HTERT RPE-1 (cell line): Measurements from ENCODE around the gene METAP1D.
"Not testable (repeated sequence)": the region's sequence is repeated elsewhere in the genome, so short reads cannot be mapped to it uniquely, and the experiment has no call there.

Experiments
- in situ Hi-C: fragments of 300-500 bp; cut with MboI; formaldehyde crosslinking; loops from 4 replicates; pipeline ENCODE4 v1.14.3; 2020; ENCODE audit warnings: low sequenced_read_pairs

Gene METAP1D

DNA sequence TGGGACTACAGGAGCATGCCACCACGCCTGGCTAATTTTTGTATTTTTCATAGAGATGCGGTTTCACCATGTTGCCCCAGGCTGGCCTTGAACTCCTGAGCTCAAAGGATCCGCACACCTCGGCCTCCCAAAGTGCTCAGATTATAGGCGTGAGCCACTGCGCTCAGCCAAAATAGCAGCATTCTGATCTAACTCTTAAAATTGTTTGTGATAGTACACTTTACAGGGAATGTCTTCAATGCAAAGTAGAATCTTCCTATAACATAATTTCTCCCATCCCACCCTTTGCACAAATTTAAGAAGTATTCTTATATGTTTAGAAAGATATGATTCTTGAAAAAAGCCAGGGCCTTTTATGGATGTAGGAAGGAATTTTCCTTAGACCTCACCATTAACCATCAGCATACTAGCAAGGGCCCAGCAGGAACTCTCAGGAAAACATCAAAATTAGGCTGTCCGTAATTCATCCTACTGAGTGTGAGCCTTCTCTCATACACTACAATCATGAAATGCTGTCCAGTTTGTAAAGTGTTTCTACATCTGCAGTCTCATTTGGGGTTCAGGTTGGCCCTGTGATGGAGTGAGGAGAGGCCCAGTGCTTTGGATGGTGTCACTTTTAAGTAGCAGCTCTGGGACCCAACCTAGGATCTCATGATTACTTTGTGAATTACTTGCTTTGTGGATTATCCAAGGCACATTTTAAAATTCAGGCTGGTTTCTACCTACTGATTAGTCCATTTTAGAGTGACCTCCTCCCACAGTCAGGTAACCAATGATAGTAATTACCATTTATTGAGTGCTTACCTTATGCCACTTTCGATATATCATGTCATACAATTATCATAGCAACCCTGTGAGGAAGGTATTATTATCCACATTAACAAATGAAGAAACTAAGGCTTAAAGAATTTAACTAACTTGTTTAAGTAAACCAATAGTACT is 48.1 kb downstream of the METAP1D start:
- in situ Hi-C loops = no loop called here

DNA sequence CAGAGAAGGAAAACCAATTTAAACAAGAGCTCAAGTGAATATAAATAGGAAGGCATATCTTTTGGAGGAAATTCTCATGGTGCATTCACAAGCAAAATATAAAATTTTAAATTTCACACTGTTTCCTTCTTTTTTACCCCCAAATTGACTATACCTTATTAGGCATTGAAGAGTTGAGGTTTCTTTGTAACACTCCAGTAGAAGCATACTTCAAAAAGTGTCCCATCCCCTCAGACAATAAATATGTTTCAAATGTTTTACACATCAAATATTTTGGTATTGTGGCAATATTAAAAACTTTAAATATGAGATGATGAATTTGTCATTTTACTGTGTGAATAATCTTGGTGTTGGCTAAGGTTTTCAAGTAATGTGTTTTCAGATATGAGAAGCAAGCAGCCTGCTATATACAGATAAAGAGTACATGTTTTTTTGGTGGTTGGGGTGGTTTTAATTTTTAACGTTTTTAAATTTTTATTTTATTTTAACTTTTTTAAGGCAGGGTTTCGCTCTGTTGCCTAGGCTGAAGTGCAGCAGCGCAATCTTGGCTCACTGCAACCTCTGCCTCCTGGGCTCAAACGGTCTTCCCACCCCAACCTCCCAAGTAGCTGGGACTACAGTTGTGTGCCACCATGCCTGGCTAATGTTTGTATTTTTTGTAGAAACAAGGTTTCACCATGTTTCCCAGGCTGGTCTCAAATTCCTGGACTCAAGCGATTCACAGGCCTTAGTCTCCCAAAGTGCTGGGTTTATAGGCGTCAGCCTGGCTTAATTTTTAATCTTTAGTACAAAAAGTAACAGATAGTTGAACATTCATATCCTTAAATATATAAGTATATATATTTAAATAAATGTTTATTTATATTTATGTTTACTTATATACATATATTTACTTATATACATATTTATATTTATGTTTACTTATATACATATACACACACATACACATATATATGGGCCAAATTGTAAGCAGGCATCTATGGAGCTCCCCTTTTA is 49.1 kb downstream of the METAP1D start:
- in situ Hi-C loops = no loop called here

- in situ Hi-C loops = no loop called here
These were observed 49.9 kb downstream of the METAP1D start for GRCh38 chr2:172049567-172050120.

DNA sequence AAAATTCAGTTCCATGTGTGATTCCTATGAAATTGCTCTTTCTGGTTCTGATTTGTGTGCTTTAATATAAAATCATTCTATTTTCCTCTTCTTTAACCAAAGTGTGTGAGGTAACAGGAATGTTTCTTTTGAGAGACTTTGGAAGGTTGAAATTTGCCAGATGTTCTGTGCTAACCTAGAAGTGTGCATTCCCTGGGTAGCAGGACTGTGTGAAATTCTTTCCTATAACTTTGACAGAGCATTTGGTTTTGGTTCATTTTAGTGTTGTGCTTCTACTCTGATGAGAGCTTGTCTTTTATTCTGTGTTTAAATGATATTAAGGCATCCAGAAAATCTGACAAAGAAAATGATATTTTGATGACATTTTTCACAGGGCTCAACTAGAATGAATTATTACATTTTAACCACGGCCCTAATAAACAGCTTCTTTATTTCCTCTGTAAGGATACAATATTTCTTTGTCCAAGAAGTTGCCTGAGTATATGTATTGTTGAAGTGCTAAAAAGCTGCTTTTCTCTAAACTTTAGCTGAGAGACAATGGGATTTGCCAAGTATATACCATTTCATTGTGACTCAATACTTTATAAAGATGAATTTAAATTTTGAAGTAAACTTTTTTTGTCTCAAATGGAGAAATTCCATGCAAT is 50.8 kb downstream of the METAP1D start:
- in situ Hi-C loops = no loop called here

GRCh38 chr2:172052000-172052983 is 52.5 kb downstream of the METAP1D start:
- in situ Hi-C loops = no loop called here

GRCh38 chr2:172053486-172053885 is 53.7 kb downstream of the METAP1D start:
- in situ Hi-C loops = no loop called here

GRCh38 chr2:172056293-172056692 is 56.5 kb downstream of the METAP1D start:
- in situ Hi-C loops = no loop called here

DNA sequence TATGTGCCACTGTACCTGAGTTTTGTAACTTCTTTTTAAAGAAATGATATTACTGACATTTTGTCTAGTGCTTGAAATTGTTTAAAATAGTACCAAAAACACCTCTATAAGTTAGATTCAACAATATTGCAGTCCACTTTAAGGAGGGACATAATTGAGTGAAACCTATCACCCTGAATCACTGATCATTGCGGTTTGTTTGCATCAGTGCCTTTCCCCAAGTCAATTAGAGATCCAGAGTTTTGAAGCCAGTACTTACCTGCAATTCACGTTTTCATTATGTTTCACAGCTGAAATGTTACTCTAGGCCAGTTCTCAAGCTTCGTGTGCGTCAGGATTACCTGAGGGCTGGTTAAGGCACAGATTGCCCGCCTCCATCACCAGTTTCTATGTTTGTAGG is 58.9 kb downstream of the METAP1D start:
- in situ Hi-C loops = no loop called here

- in situ Hi-C loops = not testable (repeated sequence)
These were observed 60.4 kb downstream of the METAP1D start for GRCh38 chr2:172060118-172060517.

- in situ Hi-C loops = no loop called here
These were observed 62.8 kb downstream of the METAP1D start for GRCh38 chr2:172062402-172063004.

DNA sequence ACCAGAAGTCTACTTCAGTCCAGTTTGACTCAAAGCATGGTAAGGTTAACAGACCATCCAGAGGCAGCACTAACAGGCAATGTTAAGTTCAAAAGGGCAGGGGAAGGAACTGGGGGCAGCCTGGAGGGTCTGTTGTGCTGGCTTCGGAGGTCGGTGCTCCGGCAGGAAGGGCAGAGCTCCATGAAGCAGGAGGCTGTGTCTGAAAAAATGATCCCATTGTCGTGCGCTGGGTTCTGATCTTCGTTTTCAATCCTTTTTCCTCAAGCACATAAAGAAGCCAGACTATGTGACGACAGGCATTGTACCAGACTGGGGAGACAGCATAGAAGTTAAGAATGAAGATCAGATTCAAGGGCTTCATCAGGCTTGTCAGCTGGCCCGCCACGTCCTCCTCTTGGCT is 63.7 kb downstream of the METAP1D start:
- in situ Hi-C loops = no loop called here

DNA sequence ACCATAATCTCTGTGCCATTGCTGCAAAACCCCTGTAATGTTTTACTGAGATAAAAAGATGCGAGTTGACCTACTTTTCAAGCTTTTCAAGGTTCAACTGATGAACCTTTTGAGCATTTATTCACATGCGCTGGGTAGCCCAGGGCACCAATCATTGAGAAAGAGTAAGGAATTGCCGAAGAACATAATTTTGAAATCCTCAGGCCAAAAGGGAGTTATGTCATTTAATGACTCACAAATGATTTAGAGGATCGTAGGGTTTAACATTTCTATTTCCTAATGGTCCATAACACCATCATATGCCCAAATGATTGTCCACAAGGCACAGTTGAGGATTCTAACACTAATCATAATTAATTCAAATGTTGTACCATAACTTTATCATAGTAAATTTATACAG is 65.4 kb downstream of the METAP1D start:
- in situ Hi-C loops = no loop called here

DNA sequence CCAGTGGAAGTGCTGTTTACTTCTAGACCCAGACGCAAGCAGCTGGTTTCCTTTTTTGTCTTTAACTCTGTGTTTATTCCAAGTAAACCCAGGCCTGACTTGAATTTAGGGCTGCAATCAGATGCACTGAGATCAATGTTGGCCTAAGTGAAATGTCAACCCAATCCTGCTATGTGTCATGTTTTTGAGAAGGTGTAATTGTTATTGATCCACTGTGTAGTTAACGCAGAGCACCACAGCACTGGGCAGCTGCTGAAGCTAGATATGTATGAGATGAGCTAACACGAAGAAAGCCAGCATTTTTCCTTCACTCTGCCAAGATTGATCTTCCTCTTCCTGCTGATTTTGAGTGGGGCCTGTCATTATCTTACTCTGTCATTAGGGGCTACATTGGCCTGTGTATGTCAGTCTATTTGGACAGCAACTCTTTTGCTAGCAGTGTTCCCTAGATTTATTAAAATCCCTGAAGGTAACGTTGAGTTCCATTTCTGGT is 66.7 kb downstream of the METAP1D start:
- in situ Hi-C loops = no loop called here

GRCh38 chr2:172067905-172068304 is 68.2 kb downstream of the METAP1D start:
- in situ Hi-C loops = not testable (repeated sequence)

- in situ Hi-C loops = no loop called here
These were observed 71.2 kb downstream of the METAP1D start for GRCh38 chr2:172070936-172071335.

GRCh38 chr2:172072303-172072702 is 72.5 kb downstream of the METAP1D start:
- in situ Hi-C loops = no loop called here

DNA sequence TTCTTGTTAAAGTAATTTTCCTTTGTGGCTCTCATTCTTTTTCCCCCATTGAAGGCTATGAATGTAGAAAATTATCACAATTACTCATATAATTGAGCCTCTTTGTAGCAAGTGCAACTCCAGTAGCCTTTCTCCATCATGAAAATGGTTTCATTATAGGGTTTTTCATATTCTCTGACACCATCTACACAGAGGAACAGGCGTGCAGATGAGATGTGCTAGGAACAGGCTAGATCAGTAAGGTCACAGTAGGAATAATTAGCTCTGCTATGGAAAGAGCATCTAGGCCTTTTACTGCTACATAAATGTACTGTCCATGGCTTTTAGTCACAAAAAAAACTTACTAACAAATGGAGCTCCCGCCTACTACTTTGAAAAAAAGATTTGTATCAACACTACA is 73.0 kb downstream of the METAP1D start:
- in situ Hi-C loops = no loop called here

DNA sequence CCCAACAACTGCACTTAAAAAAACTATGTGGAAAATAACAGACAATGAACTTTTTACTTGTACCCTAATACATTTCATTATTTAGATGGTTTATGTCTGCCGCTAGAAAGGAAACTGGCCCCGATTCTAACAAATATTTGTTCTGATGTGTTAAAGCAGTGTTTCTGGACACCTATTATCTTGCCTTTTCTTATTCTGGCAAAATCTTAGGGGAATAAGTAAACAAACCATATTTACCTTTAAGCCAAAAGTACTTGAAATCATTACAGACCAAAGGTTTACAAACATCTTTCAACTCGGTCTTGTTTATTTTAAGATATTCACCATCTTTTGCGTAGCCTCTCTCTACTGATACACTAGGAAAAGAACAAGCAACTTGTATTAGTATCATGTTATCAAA is 73.8 kb downstream of the METAP1D start:
- in situ Hi-C loops = no loop called here

DNA sequence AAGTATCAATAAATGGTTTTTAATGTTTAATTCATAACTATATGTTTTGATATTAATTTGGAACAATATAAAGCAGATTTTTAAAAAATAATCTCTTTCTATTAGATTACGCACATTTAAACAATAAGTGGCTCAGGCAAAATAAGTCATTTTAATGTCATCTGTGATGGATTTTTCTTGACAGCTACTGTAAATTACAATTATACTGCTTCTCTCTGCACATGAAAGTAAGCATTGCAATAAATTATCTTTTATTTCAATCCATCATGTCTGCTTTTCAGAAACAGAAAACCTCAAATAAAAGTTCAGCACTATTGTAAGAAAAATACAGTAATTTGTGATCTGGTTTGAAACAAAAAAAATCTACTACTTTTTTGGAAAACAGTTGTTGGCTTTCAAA is 74.5 kb downstream of the METAP1D start:
- in situ Hi-C loops = no loop called here
